ENCODE results near the gene IKZF5.
A peak's percentile ranks its signal among the peaks of the same experiment; 100 is the strongest.

Gene IKZF5

DNA sequence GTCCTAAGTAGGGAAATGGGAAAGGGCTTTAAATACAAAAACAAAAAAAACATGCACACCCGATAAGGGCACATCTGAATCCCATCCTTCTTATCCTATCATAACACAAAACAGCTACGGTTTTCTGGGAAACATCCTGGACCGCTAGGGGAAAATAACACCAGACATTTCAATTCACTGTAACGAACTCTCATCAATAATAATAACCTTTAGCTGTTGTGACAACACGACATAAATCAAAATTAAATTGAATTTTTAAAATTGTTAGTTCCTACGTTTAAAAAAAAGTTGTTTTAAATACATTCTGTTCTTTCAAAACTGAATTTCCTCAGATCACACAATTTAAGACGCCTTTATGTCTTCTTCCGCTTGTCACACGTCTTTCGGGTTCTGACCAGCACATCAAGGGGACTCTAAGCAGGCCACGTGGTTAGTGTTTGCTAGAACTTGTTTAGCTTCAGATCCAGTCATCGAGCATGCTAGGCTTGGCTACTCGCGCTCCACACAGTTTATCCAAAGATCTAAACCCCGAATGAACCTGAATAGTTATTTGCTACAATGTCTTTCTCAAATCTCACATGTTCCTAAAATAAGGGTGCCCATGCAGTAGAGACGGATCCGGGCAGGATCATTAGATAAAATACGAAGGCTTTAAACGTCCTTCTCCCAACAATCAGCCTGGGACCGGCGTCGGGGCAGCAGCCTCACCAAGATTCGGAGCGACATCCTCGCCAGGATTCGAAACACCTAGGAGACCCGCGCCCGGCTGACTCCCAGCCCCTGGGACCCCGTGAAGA, 839 bp downstream of the IKZF5 start:
- FAIRE-seq (peak; percentile 88), DNase-seq (ENCODE audit: insufficient read length, low spot score) (peak; percentile 37)

DNA sequence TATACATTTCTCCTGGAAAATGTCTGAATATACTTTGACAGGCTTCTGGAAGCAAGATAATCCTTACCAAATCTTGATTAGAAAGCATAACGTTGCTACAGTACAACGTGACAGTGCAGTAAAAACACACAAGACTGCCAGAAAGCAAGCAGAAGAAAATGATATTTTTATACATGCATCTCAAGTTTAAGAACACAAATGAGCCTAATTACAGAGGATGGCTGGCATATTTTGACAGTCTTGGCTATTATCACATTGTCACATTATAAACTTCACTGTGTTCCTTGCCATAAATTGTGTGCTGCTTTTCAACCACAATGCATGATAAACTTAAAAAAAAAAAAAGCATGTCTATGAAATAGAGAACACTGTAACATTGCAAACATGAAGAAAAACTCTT, 4.3 kb downstream of the IKZF5 start:
- FAIRE-seq (no peak), DNase-seq (ENCODE audit: insufficient read length, low spot score) (no peak)
- TF ChIP-seq TAF1 (IDR thresholded peaks at IDR 0.05; ENCODE audit: low read depth, low read length) (no peak), POLR2A (IDR thresholded peaks at IDR 0.05; ENCODE audit: low read depth, low read length) (no peak), PAX5 (IDR thresholded peaks at IDR 0.05; ENCODE audit: insufficient read depth, low read length, severe bottlenecking) (no peak), POLR2AphosphoS5 (IDR thresholded peaks at IDR 0.05; ENCODE audit: low read depth, low read length) (no peak), POU2F2 (IDR thresholded peaks at IDR 0.05; ENCODE audit: low read depth, low read length) (no peak), SPI1 (IDR thresholded peaks at IDR 0.05; ENCODE audit: low read depth, low read length) (no peak)

More for the DNA sequence above, 839 bp downstream of the IKZF5 start:
- no peak for TF ChIP-seq POLR2AphosphoS5 (IDR thresholded peaks at IDR 0.05; ENCODE audit: low read depth, low read length)
- TF ChIP-seq TAF1 (IDR thresholded peaks at IDR 0.05; ENCODE audit: low read depth, low read length): 0 out of 2 replicates have a peak, but pooled peaks have one; percentile 26
- TF ChIP-seq PAX5 (IDR thresholded peaks at IDR 0.05; ENCODE audit: insufficient read depth, low read length, severe bottlenecking): no peak
- TF ChIP-seq POU2F2 (IDR thresholded peaks at IDR 0.05; ENCODE audit: low read depth, low read length): no peak
- no peak for TF ChIP-seq SPI1 (IDR thresholded peaks at IDR 0.05; ENCODE audit: low read depth, low read length)
- TF ChIP-seq POLR2A (IDR thresholded peaks at IDR 0.05; ENCODE audit: low read depth, low read length): no peak

DNA sequence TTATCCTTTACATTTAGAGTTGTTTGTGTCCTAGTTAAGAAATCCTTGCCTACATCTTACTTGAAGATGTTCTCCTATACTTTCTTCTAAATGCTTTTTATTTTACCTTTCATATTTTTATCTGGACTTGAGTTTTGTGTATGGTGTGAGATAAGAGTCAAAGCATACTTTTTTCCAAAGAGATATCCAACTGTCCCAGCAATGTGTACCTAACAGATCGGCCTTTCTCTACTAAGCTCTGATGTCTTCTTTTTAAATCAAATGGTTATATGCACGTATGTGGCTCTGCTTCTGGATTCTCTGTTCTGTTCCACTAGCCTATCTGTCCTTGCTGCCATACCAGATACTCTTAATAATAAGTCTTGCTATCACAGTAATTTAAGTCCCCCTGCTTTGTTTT, 7.2 kb downstream of the IKZF5 start:
- FAIRE-seq: no peak
- no peak for TF ChIP-seq PAX5 (IDR thresholded peaks at IDR 0.05; ENCODE audit: insufficient read depth, low read length, severe bottlenecking)
- no peak for TF ChIP-seq SPI1 (IDR thresholded peaks at IDR 0.05; ENCODE audit: low read depth, low read length)
- no peak for TF ChIP-seq POLR2AphosphoS5 (IDR thresholded peaks at IDR 0.05; ENCODE audit: low read depth, low read length)
- TF ChIP-seq POLR2A (IDR thresholded peaks at IDR 0.05; ENCODE audit: low read depth, low read length): no peak
- TF ChIP-seq POU2F2 (IDR thresholded peaks at IDR 0.05; ENCODE audit: low read depth, low read length): no peak
- no peak for TF ChIP-seq TAF1 (IDR thresholded peaks at IDR 0.05; ENCODE audit: low read depth, low read length)

DNA sequence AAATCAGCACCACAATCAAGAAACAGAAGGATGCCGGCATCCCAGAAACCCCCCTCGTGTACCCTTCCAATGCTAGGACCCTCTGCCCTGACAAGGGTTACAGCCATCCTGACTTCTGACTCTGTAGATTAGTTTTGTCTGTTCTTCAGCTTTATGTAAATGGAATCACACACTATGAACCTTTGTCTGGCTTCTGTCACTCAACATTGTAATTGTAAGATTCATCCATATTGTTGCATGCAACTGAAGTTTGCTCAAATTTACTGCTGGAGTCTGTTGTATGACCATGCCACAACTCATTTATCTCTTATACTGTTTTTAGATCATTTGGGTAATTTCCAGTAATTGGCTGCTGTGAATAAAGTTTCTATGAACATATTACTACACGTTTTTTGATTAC, 8.4 kb downstream of the IKZF5 start:
- TF ChIP-seq POLR2AphosphoS5 (IDR thresholded peaks at IDR 0.05; ENCODE audit: low read depth, low read length): no peak
- TF ChIP-seq POU2F2 (IDR thresholded peaks at IDR 0.05; ENCODE audit: low read depth, low read length): no peak
- no peak for TF ChIP-seq TAF1 (IDR thresholded peaks at IDR 0.05; ENCODE audit: low read depth, low read length)
- TF ChIP-seq PAX5 (IDR thresholded peaks at IDR 0.05; ENCODE audit: insufficient read depth, low read length, severe bottlenecking): no peak
- TF ChIP-seq POLR2A (IDR thresholded peaks at IDR 0.05; ENCODE audit: low read depth, low read length): no peak
- TF ChIP-seq SPI1 (IDR thresholded peaks at IDR 0.05; ENCODE audit: low read depth, low read length): no peak
- no peak for DNase-seq (ENCODE audit: insufficient read length, low spot score)
- FAIRE-seq: peak; percentile 16

More for the DNA sequence above, 7.2 kb downstream of the IKZF5 start:
- no peak for DNase-seq (ENCODE audit: insufficient read length, low spot score)

DNA sequence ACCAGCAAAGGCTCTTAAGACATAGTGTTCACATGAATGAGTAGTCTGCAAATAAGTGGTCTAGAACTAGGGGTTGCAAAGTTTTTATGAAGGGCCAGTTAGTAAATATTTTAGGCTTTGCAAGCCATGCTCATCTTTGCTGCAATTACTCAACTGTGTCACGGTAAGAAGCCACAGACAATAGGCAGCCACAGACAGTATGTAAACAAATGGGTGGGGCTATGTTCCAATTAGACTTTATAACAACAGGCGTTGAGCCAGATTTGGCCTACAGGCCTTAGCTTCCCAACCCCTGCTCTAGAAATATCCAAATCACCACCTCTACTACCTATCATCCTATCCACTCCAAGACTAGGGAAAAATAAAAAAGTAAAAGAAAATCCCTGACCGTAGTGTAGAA, 9.2 kb downstream of the IKZF5 start:
- no peak for DNase-seq (ENCODE audit: insufficient read length, low spot score)
- TF ChIP-seq SPI1 (IDR thresholded peaks at IDR 0.05; ENCODE audit: low read depth, low read length) (no peak), TAF1 (IDR thresholded peaks at IDR 0.05; ENCODE audit: low read depth, low read length) (no peak), POLR2AphosphoS5 (IDR thresholded peaks at IDR 0.05; ENCODE audit: low read depth, low read length) (no peak), PAX5 (IDR thresholded peaks at IDR 0.05; ENCODE audit: insufficient read depth, low read length, severe bottlenecking) (no peak), POLR2A (IDR thresholded peaks at IDR 0.05; ENCODE audit: low read depth, low read length) (no peak), POU2F2 (IDR thresholded peaks at IDR 0.05; ENCODE audit: low read depth, low read length) (no peak)

DNA sequence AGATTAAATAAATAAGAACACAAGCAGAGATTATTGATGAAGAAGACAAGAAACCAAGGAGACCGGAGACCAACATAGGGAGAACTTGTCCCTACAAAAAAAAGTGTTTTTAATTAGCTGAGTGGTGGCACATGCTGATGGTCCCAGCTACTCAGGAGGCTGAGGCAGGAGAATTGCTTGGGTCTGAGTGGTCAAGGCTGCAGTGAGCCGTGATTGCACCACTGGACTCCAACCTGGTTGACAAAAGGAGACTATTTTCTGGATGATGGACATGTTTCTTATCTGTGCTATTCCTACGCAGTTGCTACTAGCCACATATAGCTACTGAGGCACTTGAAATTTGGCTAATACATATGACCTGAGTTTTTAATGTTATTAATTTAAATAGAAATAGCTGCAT, 9.7 kb downstream of the IKZF5 start:
- TF ChIP-seq SPI1 (IDR thresholded peaks at IDR 0.05; ENCODE audit: low read depth, low read length) (no peak), PAX5 (IDR thresholded peaks at IDR 0.05; ENCODE audit: insufficient read depth, low read length, severe bottlenecking) (no peak), TAF1 (IDR thresholded peaks at IDR 0.05; ENCODE audit: low read depth, low read length) (no peak), POU2F2 (IDR thresholded peaks at IDR 0.05; ENCODE audit: low read depth, low read length) (no peak), POLR2A (IDR thresholded peaks at IDR 0.05; ENCODE audit: low read depth, low read length) (no peak), POLR2AphosphoS5 (IDR thresholded peaks at IDR 0.05; ENCODE audit: low read depth, low read length) (no peak)
- DNase-seq (ENCODE audit: insufficient read length, low spot score): no peak
- no peak for FAIRE-seq

More for the DNA sequence above, 9.2 kb downstream of the IKZF5 start:
- FAIRE-seq: peak; percentile 75

DNA sequence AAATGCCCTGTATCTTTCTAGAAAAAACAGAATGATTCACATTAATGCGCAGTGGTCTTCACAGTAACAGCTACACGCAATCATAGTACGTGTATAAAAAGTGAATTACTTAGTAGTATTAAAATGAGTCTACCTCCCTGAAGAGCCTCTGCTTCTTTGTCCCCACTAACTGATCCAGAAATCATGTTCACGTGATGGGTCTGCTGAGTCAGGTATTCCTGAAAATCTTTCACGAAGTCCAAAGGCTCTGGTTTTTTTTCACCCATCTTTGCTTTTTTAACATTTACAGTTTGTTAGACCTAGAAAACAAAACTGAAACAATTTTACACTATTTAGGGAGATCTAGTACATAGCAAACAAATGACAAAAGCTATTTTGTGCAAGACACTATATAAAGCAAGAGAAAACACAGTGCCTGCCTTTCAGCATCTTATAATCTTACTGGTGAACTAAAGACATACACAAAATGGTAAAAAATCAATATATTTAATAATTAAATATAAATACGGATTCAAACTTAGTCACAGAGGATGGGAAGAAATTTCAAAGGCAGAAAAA, 10.2 kb downstream of the IKZF5 start:
- TF ChIP-seq POLR2AphosphoS5 (IDR thresholded peaks at IDR 0.05; ENCODE audit: low read depth, low read length) (no peak), POU2F2 (IDR thresholded peaks at IDR 0.05; ENCODE audit: low read depth, low read length) (no peak), POLR2A (IDR thresholded peaks at IDR 0.05; ENCODE audit: low read depth, low read length) (no peak), TAF1 (IDR thresholded peaks at IDR 0.05; ENCODE audit: low read depth, low read length) (no peak), SPI1 (IDR thresholded peaks at IDR 0.05; ENCODE audit: low read depth, low read length) (no peak), PAX5 (IDR thresholded peaks at IDR 0.05; ENCODE audit: insufficient read depth, low read length, severe bottlenecking) (no peak)
- no peak for FAIRE-seq
- DNase-seq (ENCODE audit: insufficient read length, low spot score): no peak

DNA sequence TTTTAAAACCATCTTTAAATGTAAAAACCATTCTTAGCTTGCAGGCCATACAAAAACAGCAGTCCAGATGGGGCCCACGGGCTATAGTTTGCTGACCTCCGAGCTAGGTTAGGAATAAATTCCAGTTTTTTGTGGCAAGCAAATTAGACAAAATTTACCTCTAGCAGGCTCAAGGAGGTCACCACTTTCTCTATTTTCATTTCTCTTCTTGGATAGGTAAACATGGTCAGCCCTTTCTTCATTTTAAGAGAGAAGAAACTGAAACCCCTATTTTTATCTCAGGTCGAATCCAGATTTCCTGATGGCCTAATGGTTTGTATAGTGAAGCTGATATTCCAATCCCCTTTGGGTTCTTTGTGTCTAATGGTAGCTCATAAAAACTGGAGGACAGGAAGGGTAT, 10.7 kb downstream of the IKZF5 start:
- DNase-seq (ENCODE audit: insufficient read length, low spot score): no peak
- TF ChIP-seq POLR2AphosphoS5 (IDR thresholded peaks at IDR 0.05; ENCODE audit: low read depth, low read length): no peak
- TF ChIP-seq SPI1 (IDR thresholded peaks at IDR 0.05; ENCODE audit: low read depth, low read length): no peak
- TF ChIP-seq POU2F2 (IDR thresholded peaks at IDR 0.05; ENCODE audit: low read depth, low read length): no peak
- peak; percentile 70 for FAIRE-seq

DNA sequence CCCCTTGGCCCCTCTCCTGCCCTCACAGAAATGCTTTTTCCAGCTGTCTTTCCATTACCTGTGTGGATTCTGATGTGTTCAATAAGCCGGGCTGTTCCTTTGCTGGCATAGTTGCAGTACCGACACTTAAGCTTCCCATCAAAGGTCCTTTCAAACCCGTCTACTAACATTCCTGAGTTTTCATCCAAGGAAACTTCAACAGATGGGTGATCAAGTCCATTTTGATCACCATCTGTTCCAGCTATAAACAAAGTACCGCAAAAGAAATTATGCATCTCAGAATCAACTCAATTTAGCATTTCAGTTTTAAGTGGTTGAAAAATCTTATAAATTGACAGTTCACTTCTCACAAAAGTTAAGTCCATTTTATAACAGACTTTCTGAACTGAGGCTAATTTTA, 12.7 kb downstream of the IKZF5 start:
- FAIRE-seq: no peak

More for the DNA sequence above, 12.7 kb downstream of the IKZF5 start:
- no peak for DNase-seq (ENCODE audit: insufficient read length, low spot score)
- TF ChIP-seq PAX5 (IDR thresholded peaks at IDR 0.05; ENCODE audit: insufficient read depth, low read length, severe bottlenecking) (no peak), TAF1 (IDR thresholded peaks at IDR 0.05; ENCODE audit: low read depth, low read length) (no peak), SPI1 (IDR thresholded peaks at IDR 0.05; ENCODE audit: low read depth, low read length) (no peak), POU2F2 (IDR thresholded peaks at IDR 0.05; ENCODE audit: low read depth, low read length) (no peak), POLR2AphosphoS5 (IDR thresholded peaks at IDR 0.05; ENCODE audit: low read depth, low read length) (no peak), POLR2A (IDR thresholded peaks at IDR 0.05; ENCODE audit: low read depth, low read length) (no peak)

Measured in GM12891 (cell line).